CD4-positive, CD25-positive, alpha-beta regulatory T cell (primary cell): ENCODE measurements around the gene RSL1D1. TPM values are rescaled to one million over a fixed set of nuclear protein-coding genes. Genes with fewer than 3 reads are reported as not detected.

Source experiments
- ATAC-seq, 2 donors: fragments of 150-1000 bp; cut with Tn5 transposase; one replicate each; pipeline ENCODE4 v1.10.0; 2021; ENCODE audit warnings: low read depth in 2 of 2, moderate number of reproducible peaks in 2 of 2, moderate library complexity in 1 of 2
- DNase-seq, 3 donors: peaks; one replicate each; pipeline versions ENCODE4 v3.0.0 to v3.0.0-alpha.2; 2012 to 2022; ENCODE audit warnings: mixed read lengths in 1 of 3
- H3K27ac ChIP-seq: one replicate; pipeline ENCODE4 v1.7.0; 2013; ENCODE audit warnings: mild to moderate bottlenecking, low read length; ENCODE audit not compliant: insufficient read depth, poor library complexity, severe bottlenecking
- H3K27me3 ChIP-seq: one replicate; pipeline ENCODE4 v1.7.0; 2013; ENCODE audit warnings: low read length; ENCODE audit not compliant: control insufficient read depth, insufficient read depth
- H3K36me3 ChIP-seq: one replicate; pipeline ENCODE4 v1.7.0; 2013; ENCODE audit warnings: mild to moderate bottlenecking, low read length, moderate library complexity; ENCODE audit not compliant: control insufficient read depth, insufficient read depth
- H3K4me1 ChIP-seq: 2 replicates; pipeline ENCODE4 v1.7.0; 2013; ENCODE audit warnings: mild to moderate bottlenecking, low read length; ENCODE audit not compliant: insufficient read depth, control insufficient read depth, poor library complexity, severe bottlenecking
- H3K4me3 ChIP-seq: one replicate; pipeline ENCODE4 v1.7.0; 2013; ENCODE audit warnings: low read depth, mild to moderate bottlenecking, low read length, moderate library complexity
- H3K9me3 ChIP-seq, 2 experiments: 1 replicate in 1 of 2; 2 replicates in 1 of 2; pipeline ENCODE4 v1.7.0; 2013; ENCODE audit warnings: low read length in 2 of 2, mild to moderate bottlenecking in 1 of 2, moderate library complexity in 1 of 2; ENCODE audit not compliant: control insufficient read depth in 2 of 2
- H3K27ac Mint-ChIP-seq, 3 donors: one replicate each; pipeline ENCODE4 v1.8.0; 2020 to 2022; ENCODE audit warnings: mild to moderate bottlenecking in 3 of 3, mixed read lengths in 3 of 3, moderate library complexity in 2 of 3
- H3K27me3 Mint-ChIP-seq: one replicate; pipeline ENCODE4 v1.8.0; 2022; ENCODE audit warnings: mild to moderate bottlenecking, mixed read lengths
- H3K36me3 Mint-ChIP-seq: one replicate; pipeline ENCODE4 v1.8.0; 2020; ENCODE audit warnings: mixed read lengths
- H3K4me1 Mint-ChIP-seq, 4 donors: one replicate each; pipeline ENCODE4 v1.8.0; 2020 to 2022; ENCODE audit warnings: mixed read lengths in 4 of 4, mild to moderate bottlenecking in 1 of 4
- H3K4me3 Mint-ChIP-seq, 4 donors: one replicate each; pipeline ENCODE4 v1.8.0; 2020 to 2022; ENCODE audit warnings: mild to moderate bottlenecking in 4 of 4, mixed read lengths in 4 of 4, moderate library complexity in 3 of 4
- H3K9me3 Mint-ChIP-seq, 7 donors: one replicate each; pipeline ENCODE4 v1.8.0; 2020 to 2022; ENCODE audit warnings: mixed read lengths in 7 of 7, mild to moderate bottlenecking in 3 of 7, moderate library complexity in 2 of 7
- polyA plus RNA-seq, 4 donors: library from polyadenylated mRNA; unstranded; fragments of 300-500 nt; fragmentation: Illumina TruSeq; gene quantifications; one replicate each; pipeline ENCODE4 v1.2.3, GENCODE V29; 2021
- total RNA-seq: library from RNA; stranded (reverse); gene quantifications from one replicate; pipeline ENCODE4 v1.2.3, GENCODE V29; 2022

The RSL1D1 gene
- total and polyA plus RNA-seq, 5 donors from 2014 or later: 106 to 235 (median 177) TPM

DNA sequence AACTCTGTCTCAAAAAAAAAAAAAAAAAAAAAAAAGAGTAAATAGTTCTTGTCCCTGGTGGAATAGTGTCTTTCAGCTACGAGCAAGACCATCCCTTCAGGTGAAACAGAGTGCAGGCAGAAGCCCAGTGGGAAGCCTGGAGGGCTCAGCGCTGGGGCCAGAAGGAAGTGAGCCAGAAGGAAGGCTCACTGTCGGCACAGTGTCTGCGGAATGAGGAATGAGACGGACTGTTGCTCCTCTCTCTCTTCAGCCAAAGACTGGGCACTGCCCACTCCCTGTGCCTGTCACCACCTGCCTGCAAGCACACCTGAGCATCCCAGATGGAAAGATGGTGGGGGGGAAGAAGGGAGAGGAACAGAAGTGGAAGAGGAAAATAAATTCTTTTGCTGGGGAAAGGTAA, 7.5 kb downstream of the RSL1D1 start:
- Mint-ChIP-seq H3K27me3 (no peaks in the 10 kb centered on the region), H3K36me3 (peaks cover 53% of the 10 kb centered on the region), H3K9me3 (no peaks in the 10 kb centered on the region), H3K4me1 (peaks cover 0 to 21% (median 19%) of the 10 kb centered on the region in 4 donors), H3K4me3 (no peak overlapping the region), H3K27ac (no peak overlapping the region)
- H3K4me1 ChIP-seq: no peaks in the 10 kb centered on the region
- no peaks in the 10 kb centered on the region for H3K27me3 ChIP-seq
- DNase-seq (no peak), ATAC-seq (no peak)
- H3K9me3 ChIP-seq: no peaks in the 10 kb centered on the region
- no peak overlapping the region for H3K27ac ChIP-seq
- no peak overlapping the region for H3K4me3 ChIP-seq
- peaks cover 93% of the 10 kb centered on the region for H3K36me3 ChIP-seq

DNA sequence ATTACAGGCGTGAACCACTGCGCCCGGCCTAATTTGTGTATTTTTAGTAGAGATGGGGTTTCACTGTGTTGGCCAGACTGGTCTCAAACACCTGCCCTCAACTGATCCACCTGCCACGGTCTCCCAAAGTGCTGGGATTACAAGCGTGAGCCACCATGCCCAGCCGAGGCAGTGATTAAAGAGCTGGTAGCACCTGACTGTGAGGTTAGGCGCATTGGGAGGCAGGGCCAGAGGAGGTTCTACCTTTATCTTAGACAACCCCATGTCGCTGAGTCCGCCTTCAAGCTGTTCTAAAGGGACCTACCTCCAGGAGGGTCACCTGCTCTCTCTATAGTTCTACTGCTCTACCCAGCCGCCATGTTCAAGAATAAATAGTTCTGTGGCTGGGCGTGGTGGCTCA, 8.1 kb downstream of the RSL1D1 start:
- H3K4me1 Mint-ChIP-seq: peaks cover 0 to 18% (median 14%) of the 10 kb centered on the region in 4 donors
- Histone ChIP-seq H3K27me3 (no peaks in the 10 kb centered on the region), H3K36me3 (peaks cover 93% of the 10 kb centered on the region), H3K27ac (no peak overlapping the region), H3K9me3 (no peaks in the 10 kb centered on the region), H3K4me1 (no peaks in the 10 kb centered on the region), H3K4me3 (no peak overlapping the region)
- H3K4me3 Mint-ChIP-seq: no peak overlapping the region
- no peaks in the 10 kb centered on the region for H3K27me3 Mint-ChIP-seq
- no peak overlapping the region for H3K27ac Mint-ChIP-seq
- ATAC-seq (no peak), DNase-seq (no peak)
- H3K36me3 Mint-ChIP-seq: peaks cover 51% of the 10 kb centered on the region
- H3K9me3 Mint-ChIP-seq: no peaks in the 10 kb centered on the region

DNA sequence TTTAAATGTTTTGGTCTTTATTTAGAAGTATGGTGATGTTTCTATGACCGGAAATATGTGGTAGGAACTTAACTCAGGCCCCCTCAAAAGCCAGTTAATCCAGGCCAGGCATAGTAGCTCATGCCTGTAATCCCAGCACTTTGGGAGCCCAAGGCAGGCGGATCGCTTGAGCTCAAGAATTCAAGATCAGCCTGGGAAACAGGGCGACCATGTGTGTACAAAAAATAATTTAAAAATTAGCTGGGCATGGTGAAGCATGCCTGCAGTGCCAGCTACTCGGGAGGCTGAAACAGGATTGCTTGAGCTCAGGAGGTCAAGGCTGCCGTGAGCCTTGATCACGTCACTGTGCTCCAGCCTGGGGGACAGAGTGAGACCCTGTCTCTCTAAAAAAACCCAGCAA, 10.3 kb downstream of the RSL1D1 start:
- ATAC-seq (no peak), DNase-seq (no peak)
- Histone ChIP-seq H3K4me3 (no peak overlapping the region), H3K9me3 (no peaks in the 10 kb centered on the region), H3K36me3 (peaks cover 92% of the 10 kb centered on the region), H3K27ac (no peak overlapping the region), H3K27me3 (no peaks in the 10 kb centered on the region), H3K4me1 (no peaks in the 10 kb centered on the region)
- H3K4me1 Mint-ChIP-seq: peaks cover 0 to 12% (median 7%) of the 10 kb centered on the region in 4 donors
- H3K9me3 Mint-ChIP-seq: no peaks in the 10 kb centered on the region
- H3K4me3 Mint-ChIP-seq: no peak overlapping the region
- peaks cover 51% of the 10 kb centered on the region for H3K36me3 Mint-ChIP-seq
- H3K27ac Mint-ChIP-seq: no peak overlapping the region
- no peaks in the 10 kb centered on the region for H3K27me3 Mint-ChIP-seq

- Histone ChIP-seq H3K4me1 (no peaks in the 10 kb centered on the region), H3K4me3 (no peak overlapping the region), H3K27me3 (no peaks in the 10 kb centered on the region), H3K27ac (no peak overlapping the region), H3K36me3 (peaks cover 54% of the 10 kb centered on the region), H3K9me3 (no peaks in the 10 kb centered on the region)
- Mint-ChIP-seq H3K9me3 (no peaks in the 10 kb centered on the region), H3K27me3 (no peaks in the 10 kb centered on the region), H3K4me3 (no peak overlapping the region), H3K4me1 (peaks cover 0 to 7% (median 3%) of the 10 kb centered on the region in 4 donors), H3K36me3 (peaks cover 39% of the 10 kb centered on the region), H3K27ac (peak overlapping the region in 1 of 3 donors; percentile 26)
- DNase-seq (no peak), ATAC-seq (no peak)
These were observed 14.6 kb downstream of the RSL1D1 start for GRCh38 chr16:11836650-11837244.

- H3K36me3 ChIP-seq: peaks cover 47% of the 10 kb centered on the region
- no peak overlapping the region for H3K27ac ChIP-seq
- no peaks in the 10 kb centered on the region for H3K9me3 Mint-ChIP-seq
- H3K36me3 Mint-ChIP-seq: peaks cover 33% of the 10 kb centered on the region
- no peak for ATAC-seq
- H3K4me1 ChIP-seq: no peaks in the 10 kb centered on the region
- H3K9me3 ChIP-seq: no peaks in the 10 kb centered on the region
- H3K4me3 ChIP-seq: no peak overlapping the region
- H3K27me3 ChIP-seq: no peaks in the 10 kb centered on the region
- peak overlapping the region in 1 of 3 donors; percentile 42 for H3K27ac Mint-ChIP-seq
- H3K4me3 Mint-ChIP-seq: no peak overlapping the region
- no peak for DNase-seq
- no peaks in the 10 kb centered on the region for H3K27me3 Mint-ChIP-seq
- peaks cover 0 to 7% (median 3%) of the 10 kb centered on the region in 4 donors for H3K4me1 Mint-ChIP-seq
These were observed 15.3 kb downstream of the RSL1D1 start for GRCh38 chr16:11835891-11836649.

GRCh38 chr16:11835309-11835708, 16.0 kb downstream of the RSL1D1 start:
- peaks cover 39% of the 10 kb centered on the region for H3K36me3 ChIP-seq
- H3K4me1 ChIP-seq: no peaks in the 10 kb centered on the region
- Mint-ChIP-seq H3K9me3 (no peaks in the 10 kb centered on the region), H3K36me3 (peaks cover 29% of the 10 kb centered on the region), H3K27ac (no peak overlapping the region), H3K4me1 (peaks cover 0 to 7% (median 3%) of the 10 kb centered on the region in 4 donors), H3K4me3 (no peak overlapping the region), H3K27me3 (no peaks in the 10 kb centered on the region)
- H3K9me3 ChIP-seq: no peaks in the 10 kb centered on the region
- DNase-seq (no peak), ATAC-seq (no peak)
- no peak overlapping the region for H3K4me3 ChIP-seq
- H3K27ac ChIP-seq: no peak overlapping the region
- no peaks in the 10 kb centered on the region for H3K27me3 ChIP-seq

DNA sequence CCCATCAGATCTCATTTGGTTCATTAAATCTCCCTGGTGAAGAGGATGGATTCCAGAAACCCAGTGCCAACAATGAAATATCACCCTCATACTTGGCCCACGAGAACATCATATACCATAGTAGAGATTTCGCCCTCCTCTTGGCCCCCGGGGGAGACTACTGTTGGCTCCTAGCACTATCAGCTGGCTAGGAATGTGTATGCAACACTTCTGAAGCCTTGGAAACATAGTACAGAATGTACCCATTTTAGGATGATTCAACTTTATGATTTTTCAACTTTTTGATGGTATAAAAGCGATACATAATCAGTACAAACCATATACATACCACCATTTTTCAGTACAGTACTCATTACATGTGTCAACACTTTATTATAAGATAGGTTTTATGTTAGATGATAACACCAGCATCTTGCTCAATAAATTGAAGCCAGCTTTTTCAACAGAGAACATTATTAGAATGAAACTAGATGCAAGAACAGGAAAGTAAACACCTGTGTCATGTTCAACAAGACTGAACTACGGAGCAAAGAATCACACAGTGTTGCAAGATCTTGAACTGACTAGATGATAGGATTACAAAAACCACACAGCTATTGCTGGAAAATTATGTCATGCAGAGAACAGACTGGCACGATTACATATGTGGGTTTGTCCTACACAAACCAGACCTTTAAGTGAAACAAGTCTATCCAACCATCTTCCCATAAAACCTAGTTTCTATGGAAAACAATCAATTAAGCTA, 17.2 kb downstream of the RSL1D1 start:
- Mint-ChIP-seq H3K27me3 (no peaks in the 10 kb centered on the region), H3K36me3 (peaks cover 21% of the 10 kb centered on the region), H3K9me3 (no peaks in the 10 kb centered on the region), H3K27ac (no peak overlapping the region), H3K4me1 (peaks cover 0 to 7% (median 2%) of the 10 kb centered on the region in 4 donors), H3K4me3 (no peak overlapping the region)
- no peak for DNase-seq
- no peaks in the 10 kb centered on the region for H3K27me3 ChIP-seq
- H3K4me3 ChIP-seq: no peak overlapping the region
- no peak for ATAC-seq
- H3K27ac ChIP-seq: no peak overlapping the region
- H3K36me3 ChIP-seq: peaks cover 27% of the 10 kb centered on the region
- H3K4me1 ChIP-seq: no peaks in the 10 kb centered on the region
- no peaks in the 10 kb centered on the region for H3K9me3 ChIP-seq
